Panc1 (cell line): ENCODE results near the gene MXD3. TPM values are rescaled to one million over a fixed set of nuclear protein-coding genes. Genes with fewer than 3 reads are reported as not detected.

Experiments used
- ATAC-seq: fragments of 200-7000 bp; cut with Tn5 transposase; 2 replicates; pipeline ENCODE4 v1.9.1; 2020; ENCODE audit warnings: mild to moderate bottlenecking, moderate library complexity
- BruUV-seq: library from RNA; stranded (reverse); fragments of 400-500 nt; replicated peaks from 2 replicates; lab custom pipeline; 2021; lab: Mats Ljungman, UMichigan
- CTCF ChIA-PET: fragments of 300-600 bp; sonication (Branson Sonifier 250); formaldehyde crosslinking; loops from one replicate; lab custom pipeline; 2022; ENCODE audit warnings: antibody characterized with exemption; lab: Charles Lee
- POLR2A ChIA-PET: fragments of 300-600 bp; sonication (Branson Sonifier 250); formaldehyde crosslinking; loops from one replicate; lab custom pipeline; 2022; ENCODE audit warnings: antibody characterized with exemption; lab: Charles Lee
- DNase-seq: peaks from one replicate; pipeline ENCODE4 v3.0.0-alpha.2; 2010; ENCODE audit warnings: low read depth, low spot score
- H3K27ac ChIP-seq: 2 replicates; pipeline ENCODE4 v1.5.1; 2011; ENCODE audit warnings: mild to moderate bottlenecking, low read length, inconsistent platforms
- H3K27me3 ChIP-seq: fragments of 200-500 bp; sonication (Bioruptor generic); 2 replicates; pipeline ENCODE4 v1.6.0; 2014; ENCODE audit warnings: low read length, inconsistent platforms; ENCODE audit not compliant: control insufficient read depth, insufficient read depth
- H3K36me3 ChIP-seq: fragments of 200-500 bp; sonication (Bioruptor generic); 2 replicates; pipeline ENCODE4 v1.5.1; 2014; ENCODE audit warnings: inconsistent platforms, mild to moderate bottlenecking, low read length, moderate library complexity; ENCODE audit not compliant: control insufficient read depth, insufficient read depth
- H3K4me1 ChIP-seq: 2 replicates; pipeline ENCODE4 v1.5.1; 2011; ENCODE audit warnings: inconsistent platforms, mild to moderate bottlenecking, low read length, moderate library complexity; ENCODE audit not compliant: control insufficient read depth, insufficient read depth
- H3K4me3 ChIP-seq, 2 experiments: 2 replicates each; pipeline ENCODE4 v1.5.1; 2011 to 2012; ENCODE audit warnings: low read depth in 2 of 2, low read length in 2 of 2, mild to moderate bottlenecking in 2 of 2, inconsistent platforms in 1 of 2, moderate library complexity in 1 of 2
- H3K9me3 ChIP-seq: fragments of 200-500 bp; sonication (Bioruptor generic); 2 replicates; pipeline ENCODE4 v1.5.1; 2014; ENCODE audit warnings: low read depth, mild to moderate bottlenecking, inconsistent platforms, low read length, moderate library complexity; ENCODE audit not compliant: control insufficient read depth, insufficient read depth
- CTCF ChIP-seq: fragments of 450-650 bp; IDR thresholded peaks from 2 replicates; pipeline ENCODE4 v1.5.1; 2017; ENCODE audit warnings: mild to moderate bottlenecking
- POLR2AphosphoS5 ChIP-seq: IDR thresholded peaks from 2 replicates; pipeline ENCODE4 v1.6.1; 2012; ENCODE audit warnings: mild to moderate bottlenecking, low read depth, low read length, moderate library complexity
- REST ChIP-seq, 2 experiments: IDR thresholded peaks; 2 replicates each; pipeline ENCODE4 v1.6.1; 2011 to 2012; ENCODE audit warnings: low read depth in 2 of 2, control low read depth in 1 of 2, low read length in 1 of 2, mild to moderate bottlenecking in 1 of 2, moderate library complexity in 1 of 2; ENCODE audit not compliant: insufficient read depth in 1 of 2
- SIN3A ChIP-seq: IDR thresholded peaks from 2 replicates; pipeline ENCODE4 v1.6.1; 2012; ENCODE audit warnings: low read depth, mild to moderate bottlenecking, low read length, moderate library complexity, borderline replicate concordance; ENCODE audit not compliant: insufficient read depth
- TCF7L2 ChIP-seq: IDR thresholded peaks from 2 replicates; pipeline ENCODE4 v1.6.1; 2011; ENCODE audit warnings: mild to moderate bottlenecking, low read depth, low read length, inconsistent platforms
- in situ Hi-C: cut with HindIII; loops from 2 replicates; pipeline ENCODE4 v1.10.0; 2016; ENCODE audit warnings: low sequenced_read_pairs, low pct_unique_long_range_greater_than_20kb
- intact Hi-C: fragments of 100-400 bp; cut with micrococcal nuclease; formaldehyde crosslinking; loops from one replicate; pipeline ENCODE4 v1.10.0; 2022; ENCODE audit not compliant: unreplicated experiment
- total RNA-seq: library from RNA; stranded (reverse); gene quantifications from one replicate; pipeline ENCODE4 v1.2.1, GENCODE V29; 2021; ENCODE audit not compliant: unreplicated experiment

The MXD3 gene
- total RNA-seq, 1 experiment from 2014 or later: 12.0 TPM

GRCh38 chr5:177271113-177271512 is 40.6 kb downstream of the MXD3 start:
- intact Hi-C loops: no loop called here
- TF ChIP-seq SIN3A (no peak), REST (IDR thresholded peaks at IDR 0.05; ENCODE audit: insufficient read depth in 1 of 2, low read depth in 2 of 2, low read length in 1 of 2) (no peak), TCF7L2 (no peak), POLR2AphosphoS5 (no peak), CTCF (no peak)
- Histone ChIP-seq H3K27ac (no peak overlapping the region), H3K27me3 (no peaks in the 10 kb centered on the region), H3K4me3 (no peak overlapping the region), H3K36me3 (peaks cover 21% of the 10 kb centered on the region), H3K9me3 (no peaks in the 10 kb centered on the region), H3K4me1 (no peaks in the 10 kb centered on the region)
- no peak for DNase-seq
- CTCF ChIA-PET: interaction anchor here (0.6 kb wide), 1 partner anchor 158 kb away, joined by 3 read pairs; no protein-coding TSS in a partner anchor
- in situ Hi-C loops: no loop called here
- no TSS peak for BruUV-seq
- ATAC-seq: no peak
- POLR2A ChIA-PET: no interaction called here

GRCh38 chr5:177270653-177271052 is 41.0 kb downstream of the MXD3 start:
- intact Hi-C loops: no loop called here

More at GRCh38 chr5:177270653-177271052, 41.0 kb downstream of the MXD3 start:
- H3K27me3 ChIP-seq: no peaks in the 10 kb centered on the region
- no peaks in the 10 kb centered on the region for H3K4me1 ChIP-seq
- no TSS peak for BruUV-seq
- no peak for DNase-seq
- H3K9me3 ChIP-seq: no peaks in the 10 kb centered on the region
- CTCF ChIA-PET: interaction anchor here (0.6 kb wide), 1 partner anchor 158 kb away, joined by 3 read pairs; no protein-coding TSS in a partner anchor
- in situ Hi-C loops: no loop called here
- no peak for TF ChIP-seq POLR2AphosphoS5
- no peak for TF ChIP-seq TCF7L2
- no peak for TF ChIP-seq CTCF
- TF ChIP-seq SIN3A: no peak
- TF ChIP-seq REST (IDR thresholded peaks at IDR 0.05; ENCODE audit: insufficient read depth in 1 of 2, low read depth in 2 of 2, low read length in 1 of 2): no peak
- H3K4me3 ChIP-seq: no peak overlapping the region
- H3K27ac ChIP-seq: no peak overlapping the region
- H3K36me3 ChIP-seq: peaks cover 21% of the 10 kb centered on the region
- POLR2A ChIA-PET: no interaction called here
- ATAC-seq: no peak
